ENCODE data around the gene EIF3F. TPM values are rescaled to one million over a fixed set of nuclear protein-coding genes. Genes with fewer than 3 reads are reported as not detected.

EIF3F gene
- total RNA-seq, 1 donor from 2014 or later = 515 TPM

- peaks cover 1% of the 10 kb centered on the region for H3K27me3 Mint-ChIP-seq (ENCODE audit: unreplicated experiment)
- DNase-seq (ENCODE audit: low spot score) = no peak
Observed at GRCh38 chr11:8045839-8046238, 58.7 kb downstream of the EIF3F start.

GRCh38 chr11:8047382-8047781 is 60.2 kb downstream of the EIF3F start:
- no peak overlapping the region for H3K4me3 Mint-ChIP-seq (ENCODE audit: unreplicated experiment)
- H3K9me3 Mint-ChIP-seq (ENCODE audit: unreplicated experiment) = no peaks in the 10 kb centered on the region
- no peak overlapping the region for H3K27ac Mint-ChIP-seq (ENCODE audit: unreplicated experiment)
- DNase-seq (ENCODE audit: low spot score) = no peak
- TF ChIP-seq, protein P1, sequence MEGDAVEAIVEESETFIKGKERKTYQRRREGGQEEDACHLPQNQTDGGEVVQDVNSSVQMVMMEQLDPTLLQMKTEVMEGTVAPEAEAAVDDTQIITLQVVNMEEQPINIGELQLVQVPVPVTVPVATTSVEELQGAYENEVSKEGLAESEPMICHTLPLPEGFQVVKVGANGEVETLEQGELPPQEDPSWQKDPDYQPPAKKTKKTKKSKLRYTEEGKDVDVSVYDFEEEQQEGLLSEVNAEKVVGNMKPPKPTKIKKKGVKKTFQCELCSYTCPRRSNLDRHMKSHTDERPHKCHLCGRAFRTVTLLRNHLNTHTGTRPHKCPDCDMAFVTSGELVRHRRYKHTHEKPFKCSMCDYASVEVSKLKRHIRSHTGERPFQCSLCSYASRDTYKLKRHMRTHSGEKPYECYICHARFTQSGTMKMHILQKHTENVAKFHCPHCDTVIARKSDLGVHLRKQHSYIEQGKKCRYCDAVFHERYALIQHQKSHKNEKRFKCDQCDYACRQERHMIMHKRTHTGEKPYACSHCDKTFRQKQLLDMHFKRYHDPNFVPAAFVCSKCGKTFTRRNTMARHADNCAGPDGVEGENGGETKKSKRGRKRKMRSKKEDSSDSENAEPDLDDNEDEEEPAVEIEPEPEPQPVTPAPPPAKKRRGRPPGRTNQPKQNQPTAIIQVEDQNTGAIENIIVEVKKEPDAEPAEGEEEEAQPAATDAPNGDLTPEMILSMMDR (IDR thresholded peaks at IDR 0.05; ENCODE audit: unreplicated experiment) = no peak
- no peaks in the 10 kb centered on the region for H3K36me3 Mint-ChIP-seq (ENCODE audit: low read depth, unreplicated experiment)
- H3K4me1 Mint-ChIP-seq (ENCODE audit: unreplicated experiment) = no peaks in the 10 kb centered on the region
- peaks cover 1% of the 10 kb centered on the region for H3K27me3 Mint-ChIP-seq (ENCODE audit: unreplicated experiment)

More at GRCh38 chr11:8045839-8046238, 58.7 kb downstream of the EIF3F start:
- no peak overlapping the region for H3K4me3 Mint-ChIP-seq (ENCODE audit: unreplicated experiment)
- H3K36me3 Mint-ChIP-seq (ENCODE audit: low read depth, unreplicated experiment) = no peaks in the 10 kb centered on the region
- TF ChIP-seq, protein P1 (IDR thresholded peaks at IDR 0.05; ENCODE audit: unreplicated experiment) = no peak
- no peaks in the 10 kb centered on the region for H3K9me3 Mint-ChIP-seq (ENCODE audit: unreplicated experiment)
- no peaks in the 10 kb centered on the region for H3K4me1 Mint-ChIP-seq (ENCODE audit: unreplicated experiment)
- H3K27ac Mint-ChIP-seq (ENCODE audit: unreplicated experiment) = no peak overlapping the region

- no peaks in the 10 kb centered on the region for H3K36me3 Mint-ChIP-seq (ENCODE audit: low read depth, unreplicated experiment)
- H3K4me3 Mint-ChIP-seq (ENCODE audit: unreplicated experiment) = no peak overlapping the region
- H3K27me3 Mint-ChIP-seq (ENCODE audit: unreplicated experiment) = peaks cover 1% of the 10 kb centered on the region
- TF ChIP-seq, protein P1 (IDR thresholded peaks at IDR 0.05; ENCODE audit: unreplicated experiment) = no peak
- H3K27ac Mint-ChIP-seq (ENCODE audit: unreplicated experiment) = no peak overlapping the region
- H3K9me3 Mint-ChIP-seq (ENCODE audit: unreplicated experiment) = no peaks in the 10 kb centered on the region
- H3K4me1 Mint-ChIP-seq (ENCODE audit: unreplicated experiment) = no peaks in the 10 kb centered on the region
- no peak for DNase-seq (ENCODE audit: low spot score)
Observed at GRCh38 chr11:8049084-8049483, 61.9 kb downstream of the EIF3F start.

Other genes with a start within 250 kb of the EIF3F start
- 0.26 TPM for gene OR5P2, start 190.4 kb upstream of the EIF3F start, total RNA-seq (ENCODE audit: unreplicated experiment)
- not detected for gene OR5P3, start 156.5 kb upstream of the EIF3F start, total RNA-seq (ENCODE audit: unreplicated experiment)
- not detected for gene OR10A6, start 56.1 kb upstream of the EIF3F start, total RNA-seq (ENCODE audit: unreplicated experiment)
- not detected for gene OR10A3, start 45.6 kb upstream of the EIF3F start, total RNA-seq (ENCODE audit: unreplicated experiment)
- gene NLRP10, start 21.9 kb upstream of the EIF3F start, total RNA-seq (ENCODE audit: unreplicated experiment) = not detected
- 2.9 TPM for gene TUB, start 93.9 kb downstream of the EIF3F start, total RNA-seq (ENCODE audit: unreplicated experiment)
- 5.6 TPM for gene RIC3, start 181.7 kb downstream of the EIF3F start, total RNA-seq (ENCODE audit: unreplicated experiment)